Memory B cell (primary cell): ENCODE measurements around the gene MAGEB2.
"Not testable (repeated sequence)": the region's sequence is repeated elsewhere in the genome, so short reads cannot be mapped to it uniquely, and the experiment has no call there.

ENCODE experiments used
- ATAC-seq: fragments of 150-1000 bp; cut with Tn5 transposase; 2 replicates; pipeline ENCODE4 v1.10.0; 2021; ENCODE audit warnings: low read depth, mild to moderate bottlenecking, moderate library complexity
- DNase-seq, 2 donors: peaks; one replicate each; pipeline ENCODE4 v3.0.0; 2022; ENCODE audit warnings: low spot score in 2 of 2
- H3K27ac Mint-ChIP-seq: one replicate; pipeline ENCODE4 v1.8.0; 2022; ENCODE audit warnings: mild to moderate bottlenecking, moderate library complexity, mixed read lengths
- H3K27me3 Mint-ChIP-seq: one replicate; pipeline ENCODE4 v1.8.0; 2022; ENCODE audit warnings: mixed read lengths
- H3K36me3 Mint-ChIP-seq: one replicate; pipeline ENCODE4 v1.8.0; 2022; ENCODE audit warnings: mild to moderate bottlenecking, mixed read lengths
- H3K4me1 Mint-ChIP-seq: one replicate; pipeline ENCODE4 v1.8.0; 2022; ENCODE audit warnings: mixed read lengths
- H3K4me3 Mint-ChIP-seq: one replicate; pipeline ENCODE4 v1.8.0; 2022; ENCODE audit warnings: mild to moderate bottlenecking, moderate library complexity, mixed read lengths
- H3K9me3 Mint-ChIP-seq: one replicate; pipeline ENCODE4 v1.8.0; 2022; ENCODE audit warnings: mixed read lengths

The MAGEB2 gene, protein sequence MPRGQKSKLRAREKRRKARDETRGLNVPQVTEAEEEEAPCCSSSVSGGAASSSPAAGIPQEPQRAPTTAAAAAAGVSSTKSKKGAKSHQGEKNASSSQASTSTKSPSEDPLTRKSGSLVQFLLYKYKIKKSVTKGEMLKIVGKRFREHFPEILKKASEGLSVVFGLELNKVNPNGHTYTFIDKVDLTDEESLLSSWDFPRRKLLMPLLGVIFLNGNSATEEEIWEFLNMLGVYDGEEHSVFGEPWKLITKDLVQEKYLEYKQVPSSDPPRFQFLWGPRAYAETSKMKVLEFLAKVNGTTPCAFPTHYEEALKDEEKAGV

DNA sequence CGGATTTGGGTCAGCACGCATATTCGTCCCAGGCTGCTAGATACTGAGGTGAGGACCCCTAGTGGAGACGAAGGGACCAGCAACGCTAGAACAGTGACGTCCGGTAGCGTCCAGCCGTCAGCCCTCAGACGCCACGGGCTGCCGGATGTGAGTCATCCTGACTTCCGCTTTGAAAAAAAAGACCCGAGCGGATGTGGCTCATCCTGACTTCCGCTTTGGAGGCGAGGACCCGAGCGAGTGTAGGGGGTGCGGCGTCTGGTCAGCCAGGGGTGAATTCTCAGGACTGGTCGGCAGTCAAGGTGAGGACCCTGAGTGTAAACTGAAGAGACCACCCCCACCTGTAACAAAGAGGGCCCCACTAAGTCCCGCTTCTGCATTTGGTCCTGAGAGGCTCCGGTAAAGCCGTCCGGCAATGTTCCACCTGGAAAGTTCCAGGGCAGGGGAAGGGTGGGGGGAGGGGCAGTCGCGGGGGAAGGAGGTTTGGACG is at the start of gene MAGEB2:
Gene MAGEB2 (plus strand): TSS at position 207 of the 487 bp plus-strand sequence. CDS start 3,018 bp downstream, outside the sequence.
- H3K36me3 Mint-ChIP-seq: no peaks in the 10 kb centered on the region
- no peaks in the 10 kb centered on the region for H3K9me3 Mint-ChIP-seq
- H3K4me1 Mint-ChIP-seq: no peaks in the 10 kb centered on the region
- H3K27ac Mint-ChIP-seq: no peak within 1 kb of the TSS
- no peak within 1 kb of the TSS for H3K4me3 Mint-ChIP-seq
- no peak for DNase-seq
- no peak for ATAC-seq
- no peaks in the 10 kb centered on the region for H3K27me3 Mint-ChIP-seq

DNA sequence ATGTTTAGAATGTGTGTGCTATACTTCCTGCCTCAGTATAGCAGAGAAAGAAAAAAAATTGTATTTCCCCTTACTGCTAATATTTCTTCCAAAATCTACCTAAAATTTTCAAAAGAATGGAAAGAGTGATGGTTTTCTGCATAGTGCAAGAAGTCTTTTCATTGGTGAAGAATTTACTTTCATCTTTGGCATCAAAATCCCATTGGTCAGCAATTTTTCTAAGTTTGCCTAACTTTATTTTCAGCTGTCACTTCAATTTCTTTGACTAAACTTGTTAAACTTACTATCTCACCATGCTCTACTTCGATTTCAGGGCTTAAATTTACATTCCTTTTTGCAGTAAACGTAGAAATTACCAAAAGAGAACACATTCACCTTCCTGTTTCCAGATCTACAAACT is 44.5 kb upstream of the MAGEB2 start:
- peaks cover 2% of the 10 kb centered on the region for H3K9me3 Mint-ChIP-seq
- no peak overlapping the region for H3K4me3 Mint-ChIP-seq
- ATAC-seq: no peak

DNA sequence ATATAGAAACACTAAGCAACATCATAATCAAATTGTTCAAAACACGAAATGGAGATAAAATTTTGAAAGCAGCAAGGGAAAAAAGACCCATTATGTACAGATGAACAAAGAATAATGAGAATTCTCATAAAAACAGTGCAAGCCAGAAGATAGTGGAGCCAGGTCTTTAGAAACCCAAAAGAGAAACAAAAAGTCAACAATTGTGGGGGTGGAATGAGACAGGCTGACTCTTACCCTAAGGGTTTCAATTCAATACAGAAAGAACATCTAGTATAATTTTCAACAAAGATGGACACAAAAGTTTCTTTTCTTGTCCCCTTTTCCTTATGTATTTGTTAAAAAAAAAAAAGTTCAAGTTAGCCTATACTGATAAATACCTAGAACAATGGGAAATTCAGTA is 34.0 kb upstream of the MAGEB2 start:
- no peak overlapping the region for H3K4me3 Mint-ChIP-seq
- DNase-seq: no peak
- H3K36me3 Mint-ChIP-seq: peaks cover 2% of the 10 kb centered on the region
- H3K27ac Mint-ChIP-seq: no peak overlapping the region
- no peaks in the 10 kb centered on the region for H3K27me3 Mint-ChIP-seq
- no peak for ATAC-seq
- no peaks in the 10 kb centered on the region for H3K4me1 Mint-ChIP-seq
- peaks cover 2% of the 10 kb centered on the region for H3K9me3 Mint-ChIP-seq

More for the DNA sequence above, 44.5 kb upstream of the MAGEB2 start:
- Mint-ChIP-seq H3K27ac (no peak overlapping the region), H3K36me3 (no peaks in the 10 kb centered on the region), H3K27me3 (peaks cover 2% of the 10 kb centered on the region), H3K4me1 (no peaks in the 10 kb centered on the region)
- DNase-seq: no peak

DNA sequence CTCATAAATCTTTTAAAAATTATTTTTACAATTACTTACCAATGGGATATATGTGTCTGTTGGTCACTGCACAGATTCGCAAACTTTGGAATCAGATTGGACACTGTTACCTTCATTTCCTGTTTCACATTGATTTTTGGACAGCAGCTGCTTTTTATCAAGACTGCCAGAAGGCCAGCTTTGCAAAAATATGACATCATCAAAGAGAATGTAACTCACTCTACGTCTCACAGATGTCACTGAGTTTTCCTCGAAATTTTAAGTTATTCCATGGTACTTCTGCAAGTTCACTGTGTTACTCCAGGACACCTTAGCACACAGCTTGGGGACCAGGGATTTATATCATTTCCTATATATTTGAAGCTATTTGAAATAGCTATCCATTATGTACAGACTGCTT is 31.8 kb upstream of the MAGEB2 start:
- ATAC-seq: no peak
- Mint-ChIP-seq H3K27me3 (peaks cover 2% of the 10 kb centered on the region), H3K4me3 (no peak overlapping the region), H3K27ac (no peak overlapping the region), H3K9me3 (peaks cover 1% of the 10 kb centered on the region), H3K4me1 (no peaks in the 10 kb centered on the region), H3K36me3 (peaks cover 1% of the 10 kb centered on the region)
- no peak for DNase-seq

DNA sequence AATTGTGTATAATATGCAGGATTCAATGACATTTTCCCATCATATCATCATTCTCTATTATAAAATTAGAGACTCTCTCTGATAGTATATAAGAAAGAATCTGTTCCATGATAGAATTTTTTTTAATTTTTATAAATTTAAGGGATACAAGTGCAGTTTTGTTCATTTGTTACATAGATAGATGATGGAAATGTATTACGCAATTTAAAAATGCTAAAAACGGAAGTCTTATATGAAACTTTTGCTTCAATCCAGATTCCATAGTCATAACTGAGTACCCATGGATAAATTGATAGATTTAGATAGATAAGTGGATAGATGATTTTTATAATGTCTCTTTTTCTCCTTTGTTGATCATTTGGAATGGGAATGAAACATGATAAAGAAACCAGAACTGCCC is 24.9 kb upstream of the MAGEB2 start:
- no peak overlapping the region for H3K4me3 Mint-ChIP-seq
- ATAC-seq (no peak), DNase-seq (no peak)
- peaks cover 1% of the 10 kb centered on the region for H3K9me3 Mint-ChIP-seq
- peaks cover 8% of the 10 kb centered on the region for H3K27me3 Mint-ChIP-seq
- no peaks in the 10 kb centered on the region for H3K36me3 Mint-ChIP-seq
- H3K4me1 Mint-ChIP-seq: no peaks in the 10 kb centered on the region
- no peak overlapping the region for H3K27ac Mint-ChIP-seq

DNA sequence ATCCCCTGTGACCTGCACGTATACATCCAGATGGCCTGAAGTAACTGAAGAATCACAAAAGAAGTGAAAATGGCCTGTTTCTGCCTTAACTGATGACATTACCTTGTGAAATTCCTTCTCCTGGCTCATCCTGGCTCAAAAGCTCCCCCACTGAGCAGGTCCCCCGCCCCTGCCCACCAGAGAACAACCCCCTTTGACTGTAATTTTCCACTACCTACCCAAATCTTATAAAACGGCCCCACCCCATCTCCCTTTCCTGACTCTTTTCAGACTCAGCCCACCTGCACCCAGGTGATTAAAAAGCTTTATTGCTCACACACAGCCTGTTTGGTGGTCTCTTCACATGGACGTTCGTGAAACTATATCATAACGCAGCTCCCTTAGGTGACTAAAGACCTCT is 21.5 kb upstream of the MAGEB2 start:
- not testable (repeated sequence) for H3K36me3 Mint-ChIP-seq, H3K27me3 Mint-ChIP-seq, H3K27ac Mint-ChIP-seq, H3K9me3 Mint-ChIP-seq, H3K4me3 Mint-ChIP-seq, ATAC-seq, H3K4me1 Mint-ChIP-seq, DNase-seq

DNA sequence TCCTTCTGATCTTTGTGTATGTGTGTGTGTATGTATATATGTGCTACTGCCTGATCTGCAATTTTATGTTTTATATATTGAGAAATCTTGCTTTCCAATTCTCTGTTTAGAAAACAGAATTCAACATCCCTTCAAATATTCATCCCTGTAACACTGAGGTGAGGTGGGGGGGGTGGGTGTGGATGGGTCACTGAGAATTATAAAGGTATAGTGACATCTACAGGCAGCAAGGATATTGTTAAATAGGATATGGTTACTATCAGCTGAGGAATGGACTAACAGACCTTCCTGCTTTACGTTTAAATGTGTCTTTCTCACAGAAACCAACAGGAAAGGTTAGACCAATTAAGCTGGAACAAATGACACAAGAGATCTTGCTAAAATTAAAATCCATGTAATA is 19.0 kb upstream of the MAGEB2 start:
- no peaks in the 10 kb centered on the region for H3K36me3 Mint-ChIP-seq
- DNase-seq: no peak
- no peak for ATAC-seq
- peaks cover 1% of the 10 kb centered on the region for H3K9me3 Mint-ChIP-seq
- peaks cover 7% of the 10 kb centered on the region for H3K27me3 Mint-ChIP-seq
- H3K27ac Mint-ChIP-seq: no peak overlapping the region
- H3K4me1 Mint-ChIP-seq: no peaks in the 10 kb centered on the region
- H3K4me3 Mint-ChIP-seq: no peak overlapping the region

DNA sequence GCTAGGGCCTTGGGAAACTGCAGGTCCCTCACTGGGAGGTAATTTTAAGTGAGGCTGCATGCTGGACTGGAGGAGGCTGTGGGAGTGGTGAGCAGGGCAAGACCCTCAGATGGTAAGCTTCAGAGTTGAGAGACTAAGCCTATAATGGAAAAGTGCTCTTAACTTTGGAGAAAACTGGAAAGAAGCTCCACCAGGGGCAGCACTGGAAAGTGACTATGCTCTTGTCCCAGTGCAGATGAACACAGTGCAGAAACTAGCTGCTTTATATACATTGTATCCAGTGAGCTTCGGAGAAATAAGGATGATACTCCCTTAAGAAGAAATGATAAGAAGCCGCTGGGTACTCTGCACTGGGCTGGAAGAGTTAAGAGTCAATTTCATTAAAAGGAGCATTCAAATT is 3.2 kb upstream of the MAGEB2 start:
- DNase-seq (no peak), ATAC-seq (no peak)
- no peaks in the 10 kb centered on the region for H3K36me3 Mint-ChIP-seq
- H3K27ac Mint-ChIP-seq: no peak overlapping the region
- H3K4me3 Mint-ChIP-seq: no peak overlapping the region
- no peaks in the 10 kb centered on the region for H3K9me3 Mint-ChIP-seq
- no peaks in the 10 kb centered on the region for H3K4me1 Mint-ChIP-seq
- H3K27me3 Mint-ChIP-seq: no peaks in the 10 kb centered on the region

DNA sequence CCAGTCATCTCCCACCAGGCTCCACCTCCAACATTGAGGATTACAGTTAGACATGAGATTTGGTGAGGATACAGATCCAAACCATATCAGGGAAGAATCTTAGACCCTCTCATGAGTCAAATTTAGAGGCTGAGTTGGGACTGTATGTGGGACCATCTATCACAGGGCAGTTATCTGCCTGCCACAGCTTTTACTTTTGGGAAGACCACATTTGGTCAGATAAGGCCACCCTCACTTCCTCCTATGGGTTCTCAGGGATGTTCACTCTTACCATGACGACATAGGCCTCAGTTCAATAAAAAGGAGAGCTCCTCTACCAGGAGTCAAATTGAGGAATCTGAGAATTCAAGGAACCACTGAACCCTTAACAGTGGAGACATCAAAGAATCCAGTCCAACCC is 2.1 kb downstream of the MAGEB2 start:
- ATAC-seq: no peak
- Mint-ChIP-seq H3K36me3 (no peaks in the 10 kb centered on the region), H3K27ac (no peak overlapping the region), H3K4me3 (no peak overlapping the region), H3K9me3 (no peaks in the 10 kb centered on the region), H3K4me1 (no peaks in the 10 kb centered on the region), H3K27me3 (no peaks in the 10 kb centered on the region)
- DNase-seq: no peak

DNA sequence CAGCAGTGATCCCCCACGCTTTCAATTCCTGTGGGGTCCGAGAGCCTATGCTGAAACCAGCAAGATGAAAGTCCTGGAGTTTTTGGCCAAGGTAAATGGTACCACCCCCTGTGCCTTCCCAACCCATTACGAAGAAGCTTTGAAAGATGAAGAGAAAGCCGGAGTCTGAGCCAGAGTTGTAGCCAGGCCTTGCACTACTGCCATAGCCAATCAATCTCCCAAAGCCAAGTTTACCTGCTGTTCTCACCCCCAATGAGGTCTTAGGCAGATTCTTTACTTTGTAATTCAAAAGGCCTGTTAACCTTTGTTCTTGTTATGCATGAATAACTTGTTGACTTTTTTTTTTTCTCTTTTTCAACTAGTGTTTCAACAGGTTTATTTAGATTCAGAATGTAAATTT is 4.0 kb downstream of the MAGEB2 start:
- Mint-ChIP-seq H3K27ac (no peak overlapping the region), H3K9me3 (no peaks in the 10 kb centered on the region), H3K36me3 (no peaks in the 10 kb centered on the region), H3K4me1 (no peaks in the 10 kb centered on the region), H3K27me3 (no peaks in the 10 kb centered on the region), H3K4me3 (no peak overlapping the region)
- no peak for DNase-seq
- ATAC-seq: no peak

DNA sequence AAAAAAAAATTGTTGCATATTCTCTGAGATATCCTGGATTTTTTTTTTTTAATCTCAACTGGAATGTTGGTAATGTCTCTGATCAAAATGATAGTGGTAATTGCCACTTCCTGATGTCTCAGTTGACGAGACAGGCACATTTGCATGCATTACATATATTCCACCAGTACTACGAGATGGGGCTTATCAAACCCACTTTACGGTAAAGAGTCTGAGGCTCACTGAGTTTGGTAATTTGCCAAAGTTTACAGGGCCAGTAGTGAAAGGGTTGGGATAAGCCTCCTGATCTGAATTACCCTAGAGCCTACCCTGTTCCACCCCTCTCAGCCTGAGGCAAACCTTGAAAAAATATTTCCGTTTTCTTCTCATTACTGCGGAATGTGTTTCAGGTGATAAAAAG is 5.3 kb downstream of the MAGEB2 start:
- Mint-ChIP-seq H3K27ac (no peak overlapping the region), H3K4me1 (no peaks in the 10 kb centered on the region), H3K36me3 (no peaks in the 10 kb centered on the region), H3K9me3 (no peaks in the 10 kb centered on the region), H3K4me3 (no peak overlapping the region), H3K27me3 (no peaks in the 10 kb centered on the region)
- ATAC-seq (no peak), DNase-seq (no peak)

DNA sequence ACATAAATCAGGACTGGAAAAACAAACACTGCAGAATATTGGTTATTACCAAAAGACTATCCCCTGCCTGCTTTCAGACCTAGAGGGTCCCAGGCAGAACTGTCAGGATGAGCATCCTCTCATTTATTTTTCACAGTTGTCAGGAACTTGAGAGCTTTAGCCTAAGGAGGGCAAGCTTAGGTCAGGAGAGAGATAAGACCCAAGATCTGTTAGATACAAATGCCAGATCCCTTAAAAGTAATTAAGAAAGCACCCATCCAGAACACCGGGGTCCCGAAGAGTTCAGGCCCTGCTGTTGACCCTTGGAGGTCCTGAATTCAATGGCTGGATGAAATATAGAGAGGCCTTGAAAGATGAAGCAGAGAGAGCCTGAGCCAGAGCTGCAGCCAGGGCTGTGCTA is 9.2 kb downstream of the MAGEB2 start:
- H3K4me1 Mint-ChIP-seq: no peaks in the 10 kb centered on the region
- H3K4me3 Mint-ChIP-seq: no peak overlapping the region
- no peak for ATAC-seq
- DNase-seq: no peak
- H3K36me3 Mint-ChIP-seq: no peaks in the 10 kb centered on the region
- no peaks in the 10 kb centered on the region for H3K27me3 Mint-ChIP-seq
- no peaks in the 10 kb centered on the region for H3K9me3 Mint-ChIP-seq
- H3K27ac Mint-ChIP-seq: no peak overlapping the region

DNA sequence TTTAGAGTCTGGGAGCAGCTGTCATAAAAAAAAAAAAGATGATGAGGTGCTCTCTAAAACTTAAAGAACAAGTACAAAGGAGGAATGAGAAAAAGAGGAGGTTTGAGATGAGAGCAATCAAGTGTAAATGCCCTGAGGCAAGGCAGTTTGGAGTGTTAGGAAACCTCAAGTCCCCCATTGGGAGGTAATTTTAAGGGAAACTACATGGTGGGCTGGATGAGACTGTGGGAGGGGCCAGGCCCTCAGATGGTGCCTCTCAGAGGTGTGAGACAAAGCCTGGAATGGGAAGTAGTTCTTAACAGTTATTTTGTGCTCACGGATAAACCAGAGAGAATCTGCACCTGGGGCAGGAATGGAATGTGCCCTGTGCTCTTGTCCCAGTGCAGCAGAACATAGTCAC is 13.2 kb downstream of the MAGEB2 start:
- H3K36me3 Mint-ChIP-seq: no peaks in the 10 kb centered on the region
- H3K4me1 Mint-ChIP-seq: no peaks in the 10 kb centered on the region
- no peak overlapping the region for H3K4me3 Mint-ChIP-seq
- no peak for ATAC-seq
- no peaks in the 10 kb centered on the region for H3K9me3 Mint-ChIP-seq
- DNase-seq: no peak
- H3K27me3 Mint-ChIP-seq: no peaks in the 10 kb centered on the region
- no peak overlapping the region for H3K27ac Mint-ChIP-seq

DNA sequence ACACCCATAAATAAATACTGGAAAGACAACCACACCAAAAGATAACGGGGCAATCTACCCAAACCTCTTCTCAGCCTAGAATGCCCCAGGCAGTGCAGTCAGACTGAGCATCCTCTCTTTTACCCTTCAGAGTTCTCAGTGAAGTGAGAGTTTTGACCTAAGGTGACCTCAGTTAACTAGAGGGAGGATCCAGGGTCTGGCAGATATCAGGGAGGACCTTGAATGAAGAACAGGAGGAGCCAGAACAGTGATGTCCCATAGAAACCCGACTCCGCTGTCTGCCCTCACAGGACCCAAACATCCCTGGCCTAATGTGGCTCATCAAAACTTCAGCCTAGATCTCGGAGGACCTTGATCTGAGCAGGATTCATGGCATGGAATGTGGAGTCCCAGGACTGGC is 15.0 kb downstream of the MAGEB2 start, which contains the start of gene MAGEB3:
Gene MAGEB3 (plus strand): TSS at position 263 of the 400 bp plus-strand sequence. CDS start 5,268 bp downstream, outside the sequence.
- no peaks in the 10 kb centered on the region for H3K9me3 Mint-ChIP-seq
- DNase-seq: no peak

More for the DNA sequence above, 15.0 kb downstream of the MAGEB2 start, which contains the start of gene MAGEB3:
- ATAC-seq: no peak
- H3K27me3 Mint-ChIP-seq: no peaks in the 10 kb centered on the region
- H3K4me1 Mint-ChIP-seq: no peaks in the 10 kb centered on the region
- H3K36me3 Mint-ChIP-seq: no peaks in the 10 kb centered on the region
- no peak within 1 kb of the TSS for H3K4me3 Mint-ChIP-seq
- H3K27ac Mint-ChIP-seq: no peak within 1 kb of the TSS
